GM19467 (cell line): ENCODE measurements around the gene NDUFB6.
A peak's percentile ranks its signal among the peaks of the same experiment; 100 is the strongest.
"Not testable (repeated sequence)": the region's sequence is repeated elsewhere in the genome, so short reads cannot be mapped to it uniquely, and the experiment has no call there.

Source experiments
- ATAC-seq: cut with Tn5 transposase; IDR thresholded peaks from one replicate; pipeline ENCODE4 v1.9.1; 2021; ENCODE audit warnings: mild to moderate bottlenecking, moderate library complexity; ENCODE audit not compliant: unreplicated experiment

NDUFB6 gene

DNA sequence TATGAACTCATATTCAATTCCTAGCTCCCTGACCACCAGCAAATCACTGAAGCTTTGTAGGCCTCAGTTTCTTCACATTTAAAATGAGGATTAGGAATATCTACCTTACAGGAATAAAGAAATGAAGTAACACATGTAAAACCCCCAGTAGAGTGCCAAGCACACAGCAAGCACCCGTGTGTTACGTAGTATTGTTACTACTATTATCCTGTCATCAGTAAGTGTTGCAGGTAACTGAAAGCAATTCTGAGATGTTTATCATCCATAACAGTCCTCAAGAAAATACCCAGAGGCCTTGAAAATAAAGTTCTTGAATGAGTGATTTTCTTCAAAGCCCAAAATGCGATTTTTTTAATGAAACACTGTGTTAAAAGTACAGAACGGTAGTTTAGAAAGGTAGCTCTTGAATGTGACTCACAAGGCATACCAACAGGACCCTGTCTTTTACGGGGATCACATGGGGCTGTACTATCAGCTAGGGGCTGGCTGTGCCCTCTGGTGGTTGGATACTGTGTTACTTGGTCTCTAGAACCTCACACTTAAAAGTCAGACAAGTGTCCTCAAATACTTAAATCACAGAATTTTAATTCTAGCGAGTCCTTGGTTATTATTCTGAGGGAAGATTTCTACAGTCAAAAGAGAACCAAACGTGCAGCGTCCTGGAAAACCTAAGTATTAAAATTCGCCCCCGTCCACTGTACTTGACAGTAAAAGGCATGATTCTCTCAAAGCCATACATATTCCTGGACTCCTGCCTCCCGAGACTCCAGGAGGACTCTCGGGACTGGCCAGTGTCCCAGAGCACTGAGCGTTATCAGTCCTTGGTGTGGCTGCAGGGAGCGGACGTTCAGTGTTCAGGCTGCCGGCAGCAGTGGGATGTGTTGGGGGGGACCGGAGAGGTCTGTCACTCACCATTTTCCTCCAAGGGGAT, 725 bp downstream of the NDUFB6 start:
- ATAC-seq: peak; percentile 90

DNA sequence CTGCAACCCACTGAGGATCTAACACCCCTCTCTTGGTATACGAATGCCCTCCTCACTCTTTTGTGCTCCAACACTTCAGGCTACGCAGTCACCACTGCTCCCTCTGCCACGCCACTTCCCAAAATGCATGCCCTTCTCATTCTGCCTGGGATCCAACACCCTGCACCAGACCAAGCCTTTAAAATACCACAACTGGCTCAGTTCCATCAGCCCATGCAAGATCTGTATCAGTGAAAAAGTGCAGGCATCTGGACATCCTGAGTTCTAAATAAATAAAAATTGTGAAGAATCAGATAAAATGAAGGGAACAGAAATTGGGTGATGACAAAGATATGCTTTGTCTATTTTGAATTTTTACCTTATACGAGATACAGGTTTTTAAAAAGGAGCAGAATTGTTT, 2.7 kb downstream of the NDUFB6 start:
- ATAC-seq: no peak

DNA sequence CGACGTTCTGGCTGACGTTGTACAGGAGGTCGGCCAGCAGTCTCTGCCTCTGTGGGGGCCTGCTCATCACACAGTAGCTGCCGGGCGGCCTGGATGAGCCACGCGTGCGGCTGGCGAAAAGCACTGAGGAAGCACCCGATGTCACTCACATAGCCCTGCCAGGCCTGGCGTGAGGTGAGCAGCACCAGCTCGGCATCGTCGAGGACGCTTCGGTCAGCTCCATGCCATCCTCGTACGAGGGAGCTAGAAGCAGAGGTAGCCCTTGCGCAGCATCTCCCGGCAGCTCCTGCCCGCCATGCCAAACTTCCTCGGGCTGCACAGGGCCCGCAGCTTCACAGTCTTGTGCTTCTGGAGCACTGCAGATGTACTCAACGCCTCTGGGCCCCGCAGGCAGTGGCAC, 6.2 kb downstream of the NDUFB6 start:
- no peak for ATAC-seq

DNA sequence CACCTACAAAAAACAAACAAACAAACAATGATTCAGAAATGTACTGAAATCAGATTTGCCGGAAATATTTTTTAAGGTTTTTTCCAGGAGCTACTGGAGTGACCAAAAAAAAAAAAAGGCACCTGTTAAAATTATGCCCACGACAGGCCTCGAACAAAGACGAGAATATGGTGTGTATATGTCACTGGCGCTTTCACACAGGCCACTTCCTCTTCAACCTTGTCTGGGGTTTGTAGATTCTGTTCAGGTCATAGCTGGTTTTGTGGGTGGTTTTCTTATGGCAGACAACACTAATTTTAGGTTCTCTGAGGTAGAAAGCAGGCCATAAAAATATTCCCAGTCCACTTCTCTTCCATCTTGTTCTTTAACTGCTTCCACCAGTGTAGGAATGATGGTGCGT, 7.0 kb downstream of the NDUFB6 start:
- ATAC-seq: no peak

DNA sequence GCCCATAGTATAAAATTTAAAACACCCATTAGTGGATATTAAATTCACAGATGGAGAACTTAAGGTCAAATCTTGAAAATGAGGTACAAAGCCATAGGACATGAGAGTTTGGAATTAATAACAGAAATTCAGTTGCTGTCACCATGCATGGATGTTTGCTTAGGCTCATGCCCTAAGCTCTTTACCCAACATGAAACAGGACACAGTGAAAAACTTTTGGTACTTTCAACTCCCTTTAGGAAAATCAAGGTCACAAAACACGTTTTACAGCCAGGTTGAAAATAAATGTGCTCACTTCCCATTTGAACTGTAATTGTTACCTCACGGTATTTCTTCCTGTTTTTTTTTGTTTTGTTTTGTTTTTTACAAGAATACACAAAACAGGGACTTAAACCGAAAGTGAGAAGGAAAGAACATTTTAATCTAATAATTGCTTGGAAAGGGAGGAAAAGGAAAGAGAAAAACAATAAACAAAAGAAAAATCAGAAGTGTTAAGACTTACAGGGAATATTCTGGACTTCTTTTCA, 14.5 kb downstream of the NDUFB6 start:
- no peak for ATAC-seq

DNA sequence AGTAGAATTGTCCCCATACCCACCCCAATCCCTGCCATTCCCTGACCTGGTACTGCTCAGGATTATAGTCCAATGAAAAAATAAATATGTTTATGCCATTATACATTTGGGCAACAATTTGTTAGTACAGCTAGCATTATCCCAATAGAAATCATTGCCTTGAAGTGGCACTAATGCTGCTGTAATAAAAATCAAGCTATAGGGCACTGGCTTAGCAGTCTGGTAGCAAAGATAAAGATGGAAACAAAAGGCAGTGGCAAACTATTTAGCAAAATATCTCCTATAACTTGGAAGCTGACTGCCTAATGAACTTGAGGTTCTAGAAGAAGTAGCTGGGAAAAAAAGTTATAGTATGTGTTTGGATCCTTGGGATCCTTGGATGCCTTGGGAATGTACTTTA, 18.4 kb downstream of the NDUFB6 start:
- no peak for ATAC-seq

DNA sequence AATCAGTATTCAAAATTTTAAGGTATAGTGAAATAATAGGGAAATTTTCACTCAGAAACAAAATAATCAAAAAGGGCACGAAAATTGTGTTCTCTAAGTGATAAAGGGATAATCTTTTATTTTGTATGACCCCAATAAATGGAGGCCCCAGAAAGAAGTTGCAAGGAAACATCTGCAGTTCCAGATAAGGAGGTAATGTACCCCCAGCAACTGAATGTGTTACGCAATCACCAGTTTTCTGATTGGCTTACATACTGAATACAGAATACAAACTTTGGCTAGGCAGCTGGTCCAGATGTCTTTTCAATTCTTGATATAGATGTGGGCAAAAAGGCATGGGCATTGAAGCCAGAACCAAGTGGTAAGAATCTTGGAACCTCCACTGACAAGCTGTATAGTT, 18.9 kb downstream of the NDUFB6 start:
- ATAC-seq: no peak

DNA sequence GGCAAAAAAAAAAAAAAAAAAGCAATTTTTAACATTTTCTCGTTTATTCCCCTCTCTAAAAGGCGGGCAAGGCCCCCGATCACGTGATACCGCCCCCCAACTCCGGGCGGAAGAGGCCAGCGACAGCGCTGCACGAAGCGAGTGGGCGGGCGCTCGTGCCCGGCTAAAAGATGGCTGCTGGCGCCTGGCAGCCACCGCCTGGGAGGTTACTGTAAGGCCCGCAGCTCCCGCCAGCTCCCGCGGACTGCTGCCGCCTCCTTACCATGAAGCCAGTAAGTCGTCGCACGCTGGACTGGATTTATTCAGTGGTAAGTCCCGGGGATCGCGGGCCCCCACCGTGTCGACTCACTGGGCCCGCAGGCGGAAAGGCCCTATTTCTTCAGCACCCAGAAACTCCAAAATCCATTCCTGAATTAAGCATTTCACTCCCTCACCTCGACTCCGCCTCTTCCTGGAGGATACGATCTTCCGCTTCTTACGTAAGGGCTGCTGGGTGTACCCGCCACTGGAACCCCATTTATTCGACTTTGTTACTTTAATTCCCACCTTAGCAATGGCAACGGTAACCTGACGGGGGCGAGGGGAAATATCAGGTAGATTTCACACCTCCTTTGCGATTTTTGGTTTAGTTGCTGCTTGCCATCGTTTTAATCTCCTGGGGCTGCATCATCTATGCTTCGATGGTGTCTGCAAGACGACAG, 20.6 kb downstream of the NDUFB6 start, which contains the start of the genes SMIM27 and TOPORS:
SMIM27 (plus strand) TSS at position 156 of the 701 bp plus-strand sequence; CDS start at position 264, 108 bp downstream.
TOPORS (minus strand) TSS at position 415 of the 701 bp plus-strand sequence; CDS start at position 265, 150 bp downstream.
- ATAC-seq: peak; percentile 75

DNA sequence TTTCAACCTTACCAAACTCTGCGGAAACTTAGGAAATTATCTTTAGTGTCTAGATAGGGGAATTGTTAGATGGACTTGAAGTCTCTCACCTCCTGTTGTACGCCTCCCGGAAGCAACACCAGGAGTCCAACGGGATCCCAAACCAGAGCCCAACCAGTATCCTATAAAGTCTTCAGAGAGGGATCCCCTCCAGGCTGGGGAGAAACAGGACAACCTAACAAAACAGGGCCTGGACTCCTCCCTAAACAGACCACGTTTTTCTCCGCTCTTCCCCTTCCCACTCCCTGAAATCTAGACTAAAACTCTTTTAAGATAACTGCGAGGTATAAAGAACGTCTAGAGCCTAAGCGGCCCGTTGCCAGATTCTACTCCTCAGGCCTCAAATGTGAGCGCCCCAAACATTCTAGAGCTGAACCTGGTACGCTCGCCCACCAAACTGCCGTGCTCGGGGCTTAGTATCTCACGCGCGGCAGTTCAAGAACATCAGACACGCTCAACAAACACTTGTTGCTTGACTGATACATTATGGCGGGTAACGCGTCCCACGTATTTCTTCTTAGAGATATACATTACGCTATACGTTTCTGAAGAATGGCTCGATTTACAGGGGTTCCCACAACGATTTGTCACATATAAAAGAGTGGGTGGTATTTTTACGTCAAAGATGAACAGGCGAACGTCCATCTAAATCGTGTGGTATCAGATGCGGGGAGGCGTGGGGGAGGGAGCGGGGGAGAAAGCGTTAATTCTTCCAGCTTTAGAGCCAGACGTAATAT, 21.5 kb downstream of the NDUFB6 start:
- ATAC-seq: peak; percentile 0

DNA sequence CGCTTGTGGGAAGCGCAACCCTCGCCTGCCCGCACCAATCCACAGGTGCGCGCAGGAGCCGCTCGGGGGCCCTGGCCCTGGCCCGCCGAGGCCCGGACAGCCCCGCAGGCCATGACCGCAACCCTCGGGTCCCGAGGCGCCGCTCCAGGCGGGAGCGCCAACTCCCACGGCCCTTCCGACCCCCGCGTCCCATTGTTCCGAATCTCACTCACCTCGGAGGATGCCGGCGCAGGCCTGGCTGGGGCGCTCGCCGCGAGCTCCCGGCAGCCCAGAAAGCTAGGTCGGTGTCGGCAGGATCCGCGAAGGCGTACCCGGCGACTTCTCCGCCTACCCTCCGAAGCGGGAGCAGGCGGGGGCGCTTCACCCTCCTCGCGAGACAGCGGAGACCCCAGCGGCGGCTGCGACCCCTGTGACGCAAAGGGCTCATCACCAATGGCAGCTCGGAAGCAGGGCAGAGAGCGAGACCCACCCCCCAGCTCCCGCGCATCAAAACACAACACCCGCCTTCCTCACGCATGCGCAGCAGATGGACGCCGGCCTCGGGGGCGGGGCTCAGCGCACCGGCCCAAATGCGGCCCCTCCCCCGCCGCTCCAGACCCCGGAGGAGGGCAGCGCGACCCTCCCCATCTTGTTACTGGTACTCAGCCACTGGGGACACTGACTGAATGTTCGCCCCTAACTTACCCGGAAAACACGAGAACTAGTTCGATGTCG, 22.2 kb downstream of the NDUFB6 start:
- peak; percentile 56 for ATAC-seq

DNA sequence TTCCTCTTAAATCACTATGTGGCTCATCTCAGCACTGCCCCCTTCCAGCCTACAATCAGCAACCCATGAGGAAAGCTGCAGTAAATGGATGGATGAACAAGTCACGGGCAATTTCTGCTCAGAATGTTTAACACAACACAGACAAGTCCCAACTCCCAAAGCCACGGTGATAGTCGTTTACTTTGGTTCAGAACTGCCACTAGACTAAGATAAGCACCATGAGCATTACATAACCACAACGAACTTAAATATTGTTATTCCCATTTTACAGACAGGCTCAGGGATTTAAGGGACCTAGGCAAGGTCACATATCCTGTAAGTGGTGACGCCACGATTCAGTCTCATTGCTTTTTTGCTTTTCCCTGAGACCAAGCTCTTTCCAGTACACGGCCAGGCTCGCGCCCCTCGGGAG, 22.8 kb downstream of the NDUFB6 start:
- no peak for ATAC-seq

DNA sequence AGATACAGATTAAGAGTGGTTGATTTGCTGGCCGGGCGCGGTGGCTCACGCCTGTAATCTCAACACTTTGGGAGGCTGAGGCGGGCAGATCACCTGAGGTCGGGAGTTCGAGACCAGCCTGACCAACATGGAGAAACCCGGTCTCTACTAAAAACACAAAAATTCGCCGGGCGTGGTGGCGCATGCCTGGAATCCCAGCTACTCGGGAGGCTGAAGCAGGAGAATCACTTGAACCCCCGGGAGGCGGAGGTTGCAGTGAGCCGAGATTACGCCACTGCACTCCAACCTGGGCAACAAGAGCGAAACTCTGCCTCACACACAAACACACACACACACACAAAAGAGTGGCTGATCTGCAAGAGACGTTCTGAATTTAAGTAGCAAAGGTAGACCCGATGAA, 24.7 kb downstream of the NDUFB6 start:
- not testable (repeated sequence) for ATAC-seq

DNA sequence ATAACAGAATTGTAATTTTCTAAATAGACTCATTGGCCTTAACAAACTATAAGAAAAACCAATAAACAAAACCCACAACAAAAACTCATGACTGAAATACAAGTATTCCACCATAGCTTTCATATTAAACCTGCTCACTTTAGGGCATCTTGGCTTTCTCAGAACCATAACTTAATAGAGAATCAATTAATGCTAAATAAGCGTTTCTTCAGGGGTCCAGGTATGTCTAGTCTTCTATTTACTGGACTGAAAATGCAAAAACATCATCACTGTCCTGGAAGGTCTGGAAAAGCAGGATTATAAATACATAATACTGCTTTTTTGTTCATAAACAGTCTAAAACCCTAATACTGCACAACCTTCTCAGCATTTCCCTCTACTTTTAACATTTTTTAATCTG, 27.1 kb downstream of the NDUFB6 start:
- ATAC-seq: no peak

DNA sequence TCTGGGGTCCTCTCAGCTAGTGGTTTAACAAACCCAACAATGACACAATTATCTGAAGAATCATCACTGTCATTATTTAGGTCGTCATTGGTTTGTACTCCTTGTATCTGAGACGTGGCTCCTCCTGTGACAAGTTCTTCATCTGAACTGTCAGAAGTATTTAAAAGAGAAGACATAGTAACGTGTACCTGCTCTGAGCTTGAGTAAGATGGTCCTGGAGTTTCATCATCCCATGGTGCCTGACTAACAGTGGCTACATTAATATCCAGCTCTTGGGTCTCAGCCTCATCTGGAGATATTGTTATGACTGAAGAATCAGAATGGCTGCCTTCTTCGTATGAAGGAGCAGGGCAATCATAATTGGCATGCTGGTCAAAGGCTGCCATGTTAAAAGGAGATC, 29.9 kb downstream of the NDUFB6 start:
- ATAC-seq: no peak

DNA sequence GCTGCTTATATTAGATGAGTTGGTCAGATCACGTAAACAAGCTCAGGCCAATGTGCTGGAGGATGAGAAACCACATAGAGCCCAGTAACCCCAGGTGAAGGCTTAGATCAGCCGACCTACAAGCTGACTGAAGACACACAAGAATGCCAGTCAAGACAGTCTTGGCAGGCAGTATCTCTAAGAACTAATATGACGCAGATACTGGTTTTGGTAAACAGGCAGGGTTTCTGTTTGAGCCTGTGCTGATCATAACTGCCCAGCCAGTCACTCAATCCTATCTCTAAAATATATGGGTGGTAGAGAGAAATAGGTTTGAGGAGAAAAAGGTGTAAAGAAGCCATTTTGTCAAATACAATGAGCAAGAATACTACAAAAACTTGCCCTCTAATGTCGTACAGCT, 39.1 kb downstream of the NDUFB6 start:
- ATAC-seq: no peak

DNA sequence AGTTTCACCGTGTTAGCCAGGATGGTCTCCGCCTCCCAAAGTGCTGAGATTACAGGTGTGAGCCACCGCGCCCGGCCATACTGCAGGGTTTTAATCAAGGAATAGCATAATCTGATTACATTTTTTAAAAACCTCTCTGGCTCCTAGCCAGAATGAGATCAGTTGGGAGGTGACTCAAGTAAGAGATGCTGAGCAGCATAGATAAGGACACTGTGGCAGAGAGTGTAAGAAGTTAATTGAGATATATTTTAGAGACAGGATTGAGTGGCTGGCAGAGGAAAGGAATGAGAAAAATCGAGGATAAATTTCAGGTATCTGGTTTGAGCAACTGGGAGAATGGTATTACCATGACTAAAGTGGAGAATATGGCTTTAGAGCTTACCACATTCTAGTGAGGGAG, 39.6 kb downstream of the NDUFB6 start:
- no peak for ATAC-seq

DNA sequence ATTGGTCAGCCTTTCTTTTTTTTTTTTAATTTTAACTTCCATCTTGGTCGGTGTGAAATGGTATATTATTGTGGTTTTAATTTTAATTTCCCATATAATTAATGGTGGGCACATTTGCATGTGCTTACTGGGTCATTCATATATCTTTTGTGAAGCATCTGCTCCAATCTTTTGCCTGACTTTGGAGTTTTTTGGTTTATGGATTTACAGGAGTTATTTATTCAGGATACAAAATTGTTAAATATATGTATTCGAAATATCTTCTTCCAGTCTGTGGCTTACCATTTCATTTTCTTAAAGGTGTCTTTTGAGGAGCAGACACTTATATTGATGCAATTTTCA, 46.3 kb downstream of the NDUFB6 start:
- no peak for ATAC-seq

DNA sequence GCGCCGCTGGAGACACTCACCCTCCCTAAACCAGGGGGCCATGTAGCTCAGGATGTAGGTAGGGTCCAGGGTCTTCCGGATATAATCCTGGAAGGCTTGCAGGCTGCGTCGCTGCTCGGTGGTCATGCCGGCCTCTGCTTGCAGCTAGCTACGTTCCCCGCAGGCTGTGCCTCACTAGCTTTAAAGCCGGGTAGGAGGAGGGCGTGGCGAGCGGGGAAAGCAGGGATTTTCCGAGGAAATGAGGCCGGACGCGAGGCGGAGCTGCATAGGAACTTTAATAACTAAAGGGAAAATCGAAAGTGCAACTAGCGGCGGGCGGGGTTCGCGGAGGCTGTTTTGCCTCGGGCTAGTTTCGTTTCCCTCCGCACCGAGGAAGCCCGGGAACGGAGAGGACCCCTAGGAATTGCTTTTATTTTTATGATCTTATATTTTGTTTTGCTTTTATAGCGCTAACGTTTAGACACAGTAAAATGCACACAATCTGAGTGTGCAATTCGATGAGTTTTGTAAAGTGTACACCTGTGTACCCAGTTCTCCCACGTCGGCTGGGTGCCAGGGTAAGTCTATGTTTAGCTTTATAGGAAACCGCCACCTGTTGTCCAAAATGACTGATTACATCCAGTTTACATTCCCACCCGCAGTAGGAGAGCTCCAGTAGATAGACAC, 46.8 kb downstream of the NDUFB6 start, which contains the start of gene RIGI:
RIGI (minus strand) TSS at position 156 of the 666 bp plus-strand sequence; CDS start at position 126, 30 bp downstream.
- peak; percentile 67 for ATAC-seq

DNA sequence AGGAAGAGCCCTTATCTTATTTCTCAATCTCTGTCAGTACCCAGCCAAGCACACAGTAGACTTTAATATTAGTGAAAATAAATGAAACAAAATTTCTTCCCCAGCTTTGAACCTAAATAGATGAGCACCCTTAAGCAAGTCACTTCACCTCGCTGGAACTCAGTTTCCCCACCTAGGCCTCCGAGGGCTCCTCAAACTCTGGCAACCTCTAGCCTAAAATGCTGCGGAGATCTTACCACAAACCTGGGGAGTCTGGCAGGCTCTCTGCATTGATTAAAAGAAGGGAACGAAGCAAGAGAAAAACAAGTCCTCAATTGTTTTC, 47.3 kb downstream of the NDUFB6 start:
- ATAC-seq: peak; percentile 21
